ENCODE data around the gene RICTOR. TPM values are rescaled to one million over a fixed set of nuclear protein-coding genes. Genes with fewer than 3 reads are reported as not detected.
A peak's percentile ranks its signal among the peaks of the same experiment; 100 is the strongest.

RICTOR gene
- total RNA-seq, 1 donor from 2014 or later: 35.0 TPM

DNA sequence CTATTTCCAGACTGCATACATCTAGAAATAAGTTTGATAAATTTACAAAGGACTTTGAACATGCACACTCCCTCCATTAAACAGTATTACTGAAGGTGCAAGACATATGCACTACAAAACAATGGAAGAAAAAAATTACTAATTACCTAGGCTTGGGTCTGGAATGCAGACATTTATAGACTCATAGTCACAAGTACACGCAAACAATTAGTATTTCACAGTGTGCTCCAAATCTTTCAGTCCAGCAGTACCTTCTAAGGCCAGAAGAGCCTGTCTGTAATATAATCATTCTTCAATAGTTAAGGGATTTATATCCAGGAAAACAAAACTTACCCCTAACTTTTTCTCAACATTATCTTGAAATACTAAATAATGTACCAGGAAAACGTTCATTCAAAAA lies 11.2 kb downstream of the RICTOR start:
- intact Hi-C loops (cut with micrococcal nuclease): no loop called here
- TF ChIP-seq, protein P1, sequence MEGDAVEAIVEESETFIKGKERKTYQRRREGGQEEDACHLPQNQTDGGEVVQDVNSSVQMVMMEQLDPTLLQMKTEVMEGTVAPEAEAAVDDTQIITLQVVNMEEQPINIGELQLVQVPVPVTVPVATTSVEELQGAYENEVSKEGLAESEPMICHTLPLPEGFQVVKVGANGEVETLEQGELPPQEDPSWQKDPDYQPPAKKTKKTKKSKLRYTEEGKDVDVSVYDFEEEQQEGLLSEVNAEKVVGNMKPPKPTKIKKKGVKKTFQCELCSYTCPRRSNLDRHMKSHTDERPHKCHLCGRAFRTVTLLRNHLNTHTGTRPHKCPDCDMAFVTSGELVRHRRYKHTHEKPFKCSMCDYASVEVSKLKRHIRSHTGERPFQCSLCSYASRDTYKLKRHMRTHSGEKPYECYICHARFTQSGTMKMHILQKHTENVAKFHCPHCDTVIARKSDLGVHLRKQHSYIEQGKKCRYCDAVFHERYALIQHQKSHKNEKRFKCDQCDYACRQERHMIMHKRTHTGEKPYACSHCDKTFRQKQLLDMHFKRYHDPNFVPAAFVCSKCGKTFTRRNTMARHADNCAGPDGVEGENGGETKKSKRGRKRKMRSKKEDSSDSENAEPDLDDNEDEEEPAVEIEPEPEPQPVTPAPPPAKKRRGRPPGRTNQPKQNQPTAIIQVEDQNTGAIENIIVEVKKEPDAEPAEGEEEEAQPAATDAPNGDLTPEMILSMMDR (IDR thresholded peaks at IDR 0.05; ENCODE audit: borderline replicate concordance): peak; percentile 19
- peak overlapping the region; percentile 37 for H3K27ac ChIP-seq (replicated peaks)
- DNase-seq: no peak
- H3K27me3 ChIP-seq (ENCODE audit: low read depth): no peaks in the 10 kb centered on the region
- H3K36me3 ChIP-seq: peaks cover 14% of the 10 kb centered on the region
- no peak overlapping the region for H3K4me3 ChIP-seq
- peaks cover 12% of the 10 kb centered on the region for H3K9me3 ChIP-seq (replicated peaks)
- H3K4me1 ChIP-seq: peaks cover 94% of the 10 kb centered on the region

DNA sequence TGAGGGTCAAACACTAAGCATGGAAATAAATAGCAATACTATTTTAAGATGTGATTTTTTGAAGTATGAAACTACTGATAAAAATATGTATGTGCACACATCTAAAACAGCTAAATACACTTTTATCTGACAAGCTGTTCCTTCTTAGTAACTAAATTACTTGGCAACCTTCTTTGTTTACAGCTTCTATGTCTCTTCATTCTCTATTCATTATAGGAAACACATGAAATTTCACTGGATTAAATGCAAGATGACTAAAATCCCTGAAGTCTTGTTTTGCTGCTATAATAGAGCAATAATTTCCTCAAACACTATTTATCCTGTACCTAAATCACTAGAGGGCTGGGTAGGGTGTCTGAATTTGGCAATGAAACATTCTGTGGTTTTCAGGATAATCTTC lies 11.7 kb downstream of the RICTOR start:
- TF ChIP-seq, protein P1 (IDR thresholded peaks at IDR 0.05; ENCODE audit: borderline replicate concordance): no peak
- H3K4me3 ChIP-seq: peak overlapping the region; percentile 0
- H3K27me3 ChIP-seq (ENCODE audit: low read depth): no peaks in the 10 kb centered on the region
- H3K36me3 ChIP-seq: peaks cover 14% of the 10 kb centered on the region
- intact Hi-C loops (cut with micrococcal nuclease): no loop called here
- peaks cover 12% of the 10 kb centered on the region for H3K9me3 ChIP-seq (replicated peaks)
- H3K27ac ChIP-seq (replicated peaks): peak overlapping the region; percentile 37
- H3K4me1 ChIP-seq: peaks cover 94% of the 10 kb centered on the region
- DNase-seq: no peak

DNA sequence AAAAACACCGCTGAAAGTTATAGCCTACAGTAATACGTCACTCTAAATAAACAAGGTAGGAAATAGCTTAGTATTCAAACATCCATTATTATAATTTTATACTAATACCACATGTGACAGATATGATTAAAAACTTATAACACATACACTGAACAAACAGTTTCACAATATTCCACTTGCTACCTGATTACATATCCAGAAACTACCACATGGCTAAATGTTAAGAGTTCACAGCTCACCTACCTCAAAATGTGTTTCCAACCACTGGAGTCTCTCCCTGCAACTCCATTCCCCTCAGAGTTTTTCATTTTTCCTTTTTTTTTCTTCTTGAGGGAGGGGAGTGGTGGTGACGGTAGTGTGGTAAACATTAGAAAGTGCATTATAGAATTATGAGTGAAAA lies 12.1 kb downstream of the RICTOR start:
- DNase-seq: no peak
- Histone ChIP-seq H3K4me3 (peak overlapping the region; percentile 0), H3K27me3 (ENCODE audit: low read depth) (no peaks in the 10 kb centered on the region), H3K27ac (replicated peaks) (peak overlapping the region; percentile 37), H3K9me3 (replicated peaks) (peaks cover 12% of the 10 kb centered on the region), H3K4me1 (peaks cover 98% of the 10 kb centered on the region), H3K36me3 (peaks cover 13% of the 10 kb centered on the region)
- intact Hi-C loops (cut with micrococcal nuclease): no loop called here
- TF ChIP-seq, protein P1 (IDR thresholded peaks at IDR 0.05; ENCODE audit: borderline replicate concordance): no peak

DNA sequence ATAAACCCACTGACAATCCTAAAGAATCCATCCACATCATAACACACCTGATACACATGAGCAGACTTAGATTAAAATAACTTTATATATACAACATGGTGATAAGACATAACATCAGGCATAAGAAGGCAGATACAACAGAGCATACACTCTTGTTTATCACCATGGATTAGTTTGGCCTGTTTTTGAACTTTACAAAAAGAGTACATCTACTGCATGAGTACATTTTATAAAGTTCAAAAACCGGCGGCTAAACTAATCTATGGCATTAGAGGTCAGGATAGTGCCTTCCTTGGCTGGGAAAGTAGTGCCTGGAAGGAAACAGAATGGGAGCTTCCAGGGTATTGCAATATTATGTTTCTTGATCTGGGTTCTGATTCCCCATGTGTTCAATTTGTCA lies 15.1 kb downstream of the RICTOR start:
- peaks cover 100% of the 10 kb centered on the region for H3K4me1 ChIP-seq
- no peaks in the 10 kb centered on the region for H3K36me3 ChIP-seq
- no peaks in the 10 kb centered on the region for H3K9me3 ChIP-seq (replicated peaks)
- intact Hi-C loops (cut with micrococcal nuclease): no loop called here
- DNase-seq: no peak
- peak overlapping the region; percentile 48 for H3K27ac ChIP-seq (replicated peaks)
- no peaks in the 10 kb centered on the region for H3K27me3 ChIP-seq (ENCODE audit: low read depth)
- TF ChIP-seq, protein P1 (IDR thresholded peaks at IDR 0.05; ENCODE audit: borderline replicate concordance): no peak
- H3K4me3 ChIP-seq: no peak overlapping the region

DNA sequence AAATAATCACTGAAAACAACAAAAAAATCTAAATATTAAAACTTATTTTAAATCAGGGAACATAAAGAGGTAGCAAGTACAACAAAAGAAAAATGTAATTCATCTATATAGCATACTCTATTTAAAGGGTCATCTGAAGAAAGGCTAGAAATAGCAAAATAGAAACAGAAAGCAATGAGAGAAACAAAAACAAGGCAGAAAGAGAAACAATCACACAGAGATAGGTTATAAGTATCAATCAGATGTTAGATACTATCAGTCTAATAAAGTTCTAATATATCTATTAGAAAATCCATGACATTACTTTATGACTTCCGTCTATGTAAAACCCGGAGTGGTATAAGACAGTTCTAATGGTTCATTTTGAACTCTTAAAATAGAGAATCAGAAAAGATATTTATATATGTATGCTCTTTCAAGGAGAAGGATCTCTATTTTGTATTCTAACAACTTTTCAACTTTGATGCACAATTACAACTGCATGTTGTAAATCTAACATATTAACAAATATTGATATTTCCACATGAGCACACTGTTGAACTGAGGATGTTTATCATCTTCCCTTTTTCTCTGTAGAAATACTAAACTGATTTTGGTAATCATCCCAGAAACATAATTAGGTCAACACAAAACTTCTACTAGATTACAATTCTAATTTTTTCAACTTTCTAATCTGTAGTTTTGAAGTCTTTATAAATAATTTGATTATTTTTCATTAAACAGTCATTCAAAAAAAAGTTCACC lies 15.8 kb downstream of the RICTOR start:
- H3K27me3 ChIP-seq (ENCODE audit: low read depth): no peaks in the 10 kb centered on the region
- H3K27ac ChIP-seq (replicated peaks): peak overlapping the region; percentile 52
- DNase-seq: no peak
- no peaks in the 10 kb centered on the region for H3K36me3 ChIP-seq
- TF ChIP-seq, protein P1 (IDR thresholded peaks at IDR 0.05; ENCODE audit: borderline replicate concordance): no peak
- no peaks in the 10 kb centered on the region for H3K9me3 ChIP-seq (replicated peaks)
- intact Hi-C loops (cut with micrococcal nuclease): no loop called here
- H3K4me1 ChIP-seq: peaks cover 96% of the 10 kb centered on the region
- peak overlapping the region; percentile 50 for H3K4me3 ChIP-seq

Data from left ventricle myocardium inferior (tissue), 1 donor.